HL-60 (cell line): Measurements from ENCODE around the gene IL3RA.

Source experiments
- GABPA ChIP-seq: IDR thresholded peaks from 2 replicates; pipeline ENCODE4 v1.6.1; 2012; ENCODE audit warnings: low read depth
- POLR2AphosphoS5 ChIP-seq: IDR thresholded peaks from 2 replicates; pipeline ENCODE4 v1.6.1; 2012; ENCODE audit warnings: low read depth
- SPI1 ChIP-seq: IDR thresholded peaks from 2 replicates; pipeline ENCODE4 v1.6.1; 2012; ENCODE audit warnings: low read depth, mild to moderate bottlenecking, borderline replicate concordance
- TF ChIP-seq, protein P1 (sequence below): IDR thresholded peaks from one replicate; pipeline ENCODE4 v1.5.1; 2011; ENCODE audit warnings: low read length, control low read depth, inconsistent platforms; ENCODE audit not compliant: insufficient read depth
- TF ChIP-seq, protein P2 (sequence below): IDR thresholded peaks from 2 replicates; pipeline ENCODE4 v1.6.1; 2012; ENCODE audit warnings: low read depth; ENCODE audit not compliant: insufficient replicate concordance

- no peak for TF ChIP-seq POLR2AphosphoS5
- TF ChIP-seq, protein P1, sequence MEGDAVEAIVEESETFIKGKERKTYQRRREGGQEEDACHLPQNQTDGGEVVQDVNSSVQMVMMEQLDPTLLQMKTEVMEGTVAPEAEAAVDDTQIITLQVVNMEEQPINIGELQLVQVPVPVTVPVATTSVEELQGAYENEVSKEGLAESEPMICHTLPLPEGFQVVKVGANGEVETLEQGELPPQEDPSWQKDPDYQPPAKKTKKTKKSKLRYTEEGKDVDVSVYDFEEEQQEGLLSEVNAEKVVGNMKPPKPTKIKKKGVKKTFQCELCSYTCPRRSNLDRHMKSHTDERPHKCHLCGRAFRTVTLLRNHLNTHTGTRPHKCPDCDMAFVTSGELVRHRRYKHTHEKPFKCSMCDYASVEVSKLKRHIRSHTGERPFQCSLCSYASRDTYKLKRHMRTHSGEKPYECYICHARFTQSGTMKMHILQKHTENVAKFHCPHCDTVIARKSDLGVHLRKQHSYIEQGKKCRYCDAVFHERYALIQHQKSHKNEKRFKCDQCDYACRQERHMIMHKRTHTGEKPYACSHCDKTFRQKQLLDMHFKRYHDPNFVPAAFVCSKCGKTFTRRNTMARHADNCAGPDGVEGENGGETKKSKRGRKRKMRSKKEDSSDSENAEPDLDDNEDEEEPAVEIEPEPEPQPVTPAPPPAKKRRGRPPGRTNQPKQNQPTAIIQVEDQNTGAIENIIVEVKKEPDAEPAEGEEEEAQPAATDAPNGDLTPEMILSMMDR = no peak
- TF ChIP-seq, protein P2, sequence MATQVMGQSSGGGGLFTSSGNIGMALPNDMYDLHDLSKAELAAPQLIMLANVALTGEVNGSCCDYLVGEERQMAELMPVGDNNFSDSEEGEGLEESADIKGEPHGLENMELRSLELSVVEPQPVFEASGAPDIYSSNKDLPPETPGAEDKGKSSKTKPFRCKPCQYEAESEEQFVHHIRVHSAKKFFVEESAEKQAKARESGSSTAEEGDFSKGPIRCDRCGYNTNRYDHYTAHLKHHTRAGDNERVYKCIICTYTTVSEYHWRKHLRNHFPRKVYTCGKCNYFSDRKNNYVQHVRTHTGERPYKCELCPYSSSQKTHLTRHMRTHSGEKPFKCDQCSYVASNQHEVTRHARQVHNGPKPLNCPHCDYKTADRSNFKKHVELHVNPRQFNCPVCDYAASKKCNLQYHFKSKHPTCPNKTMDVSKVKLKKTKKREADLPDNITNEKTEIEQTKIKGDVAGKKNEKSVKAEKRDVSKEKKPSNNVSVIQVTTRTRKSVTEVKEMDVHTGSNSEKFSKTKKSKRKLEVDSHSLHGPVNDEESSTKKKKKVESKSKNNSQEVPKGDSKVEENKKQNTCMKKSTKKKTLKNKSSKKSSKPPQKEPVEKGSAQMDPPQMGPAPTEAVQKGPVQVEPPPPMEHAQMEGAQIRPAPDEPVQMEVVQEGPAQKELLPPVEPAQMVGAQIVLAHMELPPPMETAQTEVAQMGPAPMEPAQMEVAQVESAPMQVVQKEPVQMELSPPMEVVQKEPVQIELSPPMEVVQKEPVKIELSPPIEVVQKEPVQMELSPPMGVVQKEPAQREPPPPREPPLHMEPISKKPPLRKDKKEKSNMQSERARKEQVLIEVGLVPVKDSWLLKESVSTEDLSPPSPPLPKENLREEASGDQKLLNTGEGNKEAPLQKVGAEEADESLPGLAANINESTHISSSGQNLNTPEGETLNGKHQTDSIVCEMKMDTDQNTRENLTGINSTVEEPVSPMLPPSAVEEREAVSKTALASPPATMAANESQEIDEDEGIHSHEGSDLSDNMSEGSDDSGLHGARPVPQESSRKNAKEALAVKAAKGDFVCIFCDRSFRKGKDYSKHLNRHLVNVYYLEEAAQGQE = no peak
- no peak for TF ChIP-seq SPI1
- TF ChIP-seq GABPA = no peak
These were observed 47.0 kb upstream of the IL3RA start for GRCh38 chrX:1289535-1289934.
